Osteoblast (primary cell): ENCODE data around the gene NFIA. TPM values are rescaled to one million over a fixed set of nuclear protein-coding genes. Genes with fewer than 3 reads are reported as not detected.

Experiments used
- DNase-seq: peaks from one replicate; pipeline ENCODE4 v3.0.0; 2011; ENCODE audit warnings: low spot score, mixed read lengths; ENCODE audit not compliant: insufficient read length; ENCODE audit errors: missing footprints
- H2AFZ ChIP-seq: 2 replicates; pipeline ENCODE4 v1.6.0; 2011; ENCODE audit warnings: mild to moderate bottlenecking, low read length
- H3K27ac ChIP-seq: 2 replicates; pipeline ENCODE4 v1.5.1; 2011; ENCODE audit warnings: mild to moderate bottlenecking, low read depth, low read length, moderate library complexity
- H3K27me3 ChIP-seq: 2 replicates; pipeline ENCODE4 v1.6.0; 2012; ENCODE audit warnings: mild to moderate bottlenecking, control low read depth, inconsistent platforms, low read length, moderate library complexity; ENCODE audit not compliant: insufficient read depth
- H3K36me3 ChIP-seq: 2 replicates; pipeline ENCODE4 v1.5.1; 2011; ENCODE audit warnings: mild to moderate bottlenecking, low read length, control low read depth, moderate library complexity; ENCODE audit not compliant: insufficient read depth
- H3K4me1 ChIP-seq: 2 replicates; pipeline ENCODE4 v1.5.1; 2011; ENCODE audit warnings: mild to moderate bottlenecking, low read length, control low read depth, moderate library complexity; ENCODE audit not compliant: insufficient read depth
- H3K4me2 ChIP-seq: 2 replicates; pipeline ENCODE4 v1.6.0; 2011; ENCODE audit warnings: mild to moderate bottlenecking, low read length; ENCODE audit not compliant: insufficient read depth
- H3K4me3 ChIP-seq: fragments of 200-600 bp; sonication (generic); 3 replicates; pipeline ENCODE4 v1.5.1; 2012; ENCODE audit warnings: mild to moderate bottlenecking, low read length, inconsistent platforms; ENCODE audit not compliant: insufficient read depth
- H3K79me2 ChIP-seq: 2 replicates; pipeline ENCODE4 v1.6.0; 2012; ENCODE audit warnings: mild to moderate bottlenecking, low read length, control low read depth, inconsistent platforms; ENCODE audit not compliant: insufficient read depth
- H3K9me3 ChIP-seq: 2 replicates; pipeline ENCODE4 v1.5.1; 2011; ENCODE audit warnings: low read depth, low read length, control low read depth
- H4K20me1 ChIP-seq: 2 replicates; pipeline ENCODE4 v1.6.0; 2012; ENCODE audit warnings: mild to moderate bottlenecking, low read length, control low read depth; ENCODE audit not compliant: insufficient read depth
- CTCF ChIP-seq: IDR thresholded peaks from 2 replicates; pipeline ENCODE4 v1.5.1; 2011; ENCODE audit warnings: mild to moderate bottlenecking, low read depth, low read length, moderate library complexity; ENCODE audit errors: extremely low read depth
- total RNA-seq: library from RNA; depleted of rRNA; stranded (reverse); fragments of >200 nt; gene quantifications from 2 replicates; pipeline ENCODE4 v1.2.3, GENCODE V29; 2012

Gene NFIA
- total RNA-seq, 1 donor, result 7.2 TPM

- Histone ChIP-seq H3K79me2 (no peaks in the 10 kb centered on the region), H3K9me3 (no peaks in the 10 kb centered on the region), H3K4me2 (no peak overlapping the region), H3K4me3 (no peak overlapping the region), H3K27me3 (no peaks in the 10 kb centered on the region), H4K20me1 (no peaks in the 10 kb centered on the region), H3K27ac (no peak overlapping the region), H3K4me1 (no peaks in the 10 kb centered on the region), H3K36me3 (no peaks in the 10 kb centered on the region), H2AFZ (no peak overlapping the region)
- no peak for DNase-seq
- no peak for TF ChIP-seq CTCF
Measured at GRCh38 chr1:61109910-61110309, 27.5 kb downstream of the NFIA start.

- H4K20me1 ChIP-seq, result no peaks in the 10 kb centered on the region
- H3K9me3 ChIP-seq, result no peaks in the 10 kb centered on the region
- H3K4me2 ChIP-seq, result no peak overlapping the region
- H3K27me3 ChIP-seq, result no peaks in the 10 kb centered on the region
- no peak for TF ChIP-seq CTCF
- H3K79me2 ChIP-seq, result no peaks in the 10 kb centered on the region
- no peaks in the 10 kb centered on the region for H3K36me3 ChIP-seq
- no peak overlapping the region for H2AFZ ChIP-seq
- H3K4me3 ChIP-seq, result no peak overlapping the region
- H3K4me1 ChIP-seq, result no peaks in the 10 kb centered on the region
- DNase-seq, result no peak
- H3K27ac ChIP-seq, result no peak overlapping the region
Measured at GRCh38 chr1:61110554-61110953, 28.2 kb downstream of the NFIA start.

GRCh38 chr1:61111084-61112004 lies 29.0 kb downstream of the NFIA start:
- Histone ChIP-seq H3K4me3 (no peak overlapping the region), H3K4me2 (no peak overlapping the region), H3K27ac (no peak overlapping the region), H3K79me2 (no peaks in the 10 kb centered on the region), H3K9me3 (no peaks in the 10 kb centered on the region), H3K27me3 (no peaks in the 10 kb centered on the region), H2AFZ (no peak overlapping the region), H3K36me3 (no peaks in the 10 kb centered on the region), H4K20me1 (no peaks in the 10 kb centered on the region), H3K4me1 (no peaks in the 10 kb centered on the region)
- TF ChIP-seq CTCF, result no peak
- DNase-seq, result no peak

GRCh38 chr1:61114178-61114870 lies 32.0 kb downstream of the NFIA start:
- no peak for TF ChIP-seq CTCF
- no peaks in the 10 kb centered on the region for H3K4me1 ChIP-seq

More at GRCh38 chr1:61114178-61114870, 32.0 kb downstream of the NFIA start:
- Histone ChIP-seq H3K4me2 (no peak overlapping the region), H3K79me2 (no peaks in the 10 kb centered on the region), H3K27me3 (no peaks in the 10 kb centered on the region), H4K20me1 (no peaks in the 10 kb centered on the region), H3K36me3 (no peaks in the 10 kb centered on the region), H3K27ac (no peak overlapping the region), H3K4me3 (no peak overlapping the region), H3K9me3 (no peaks in the 10 kb centered on the region), H2AFZ (no peak overlapping the region)
- no peak for DNase-seq
